Measurements from ENCODE around the gene SIGLEC12. TPM values are rescaled to one million over a fixed set of nuclear protein-coding genes. Genes with fewer than 3 reads are reported as not detected.

The SIGLEC12 gene
- total RNA-seq, 1 experiment from 2014 or later, result not detected

DNA sequence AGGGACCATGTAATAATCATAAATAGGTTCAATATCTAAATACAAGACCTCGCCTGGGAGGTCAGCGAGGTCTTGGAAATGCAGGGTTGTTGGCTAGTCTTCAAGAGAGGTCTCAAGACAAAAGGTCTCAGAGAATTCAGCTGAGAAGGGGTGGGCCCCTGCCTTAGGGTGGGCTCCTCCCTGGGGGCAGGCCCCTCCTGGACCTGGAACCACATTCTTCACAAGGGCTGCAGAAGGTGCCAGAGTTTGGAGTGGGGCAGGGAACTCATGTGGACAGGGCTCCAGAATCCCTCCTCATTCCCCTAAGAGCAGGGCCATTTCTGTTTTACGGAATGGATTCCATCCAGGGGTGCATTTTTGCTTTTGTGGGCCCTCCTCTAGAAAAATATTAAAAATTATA, 13.1 kb downstream of the SIGLEC12 start:
- H3K4me3 Mint-ChIP-seq (ENCODE audit: low read depth, unreplicated experiment), result no peak overlapping the region
- DNase-seq, result no peak
- intact Hi-C loops (cut with micrococcal nuclease; ENCODE audit: unreplicated experiment), result no loop called here
- H3K27me3 Mint-ChIP-seq (ENCODE audit: unreplicated experiment), result peaks cover 24% of the 10 kb centered on the region
- H3K27ac Mint-ChIP-seq (ENCODE audit: unreplicated experiment), result no peak overlapping the region
- CTCF ChIA-PET, result interaction anchor here (0.5 kb wide), 1 partner anchor 200 kb away, joined by 3 read pairs; no protein-coding TSS in a partner anchor
- H3K36me3 Mint-ChIP-seq (ENCODE audit: insufficient read depth, unreplicated experiment), result no peaks in the 10 kb centered on the region
- BruUV-seq (replicated peaks), result no TSS peak
- TF ChIP-seq, protein P1, sequence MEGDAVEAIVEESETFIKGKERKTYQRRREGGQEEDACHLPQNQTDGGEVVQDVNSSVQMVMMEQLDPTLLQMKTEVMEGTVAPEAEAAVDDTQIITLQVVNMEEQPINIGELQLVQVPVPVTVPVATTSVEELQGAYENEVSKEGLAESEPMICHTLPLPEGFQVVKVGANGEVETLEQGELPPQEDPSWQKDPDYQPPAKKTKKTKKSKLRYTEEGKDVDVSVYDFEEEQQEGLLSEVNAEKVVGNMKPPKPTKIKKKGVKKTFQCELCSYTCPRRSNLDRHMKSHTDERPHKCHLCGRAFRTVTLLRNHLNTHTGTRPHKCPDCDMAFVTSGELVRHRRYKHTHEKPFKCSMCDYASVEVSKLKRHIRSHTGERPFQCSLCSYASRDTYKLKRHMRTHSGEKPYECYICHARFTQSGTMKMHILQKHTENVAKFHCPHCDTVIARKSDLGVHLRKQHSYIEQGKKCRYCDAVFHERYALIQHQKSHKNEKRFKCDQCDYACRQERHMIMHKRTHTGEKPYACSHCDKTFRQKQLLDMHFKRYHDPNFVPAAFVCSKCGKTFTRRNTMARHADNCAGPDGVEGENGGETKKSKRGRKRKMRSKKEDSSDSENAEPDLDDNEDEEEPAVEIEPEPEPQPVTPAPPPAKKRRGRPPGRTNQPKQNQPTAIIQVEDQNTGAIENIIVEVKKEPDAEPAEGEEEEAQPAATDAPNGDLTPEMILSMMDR (IDR thresholded peaks at IDR 0.05; ENCODE audit: unreplicated experiment), result no peak
- no peaks in the 10 kb centered on the region for H3K4me1 Mint-ChIP-seq (ENCODE audit: low read depth, unreplicated experiment)
- peaks cover 9% of the 10 kb centered on the region for H3K9me3 Mint-ChIP-seq (ENCODE audit: low read depth, unreplicated experiment)

DNA sequence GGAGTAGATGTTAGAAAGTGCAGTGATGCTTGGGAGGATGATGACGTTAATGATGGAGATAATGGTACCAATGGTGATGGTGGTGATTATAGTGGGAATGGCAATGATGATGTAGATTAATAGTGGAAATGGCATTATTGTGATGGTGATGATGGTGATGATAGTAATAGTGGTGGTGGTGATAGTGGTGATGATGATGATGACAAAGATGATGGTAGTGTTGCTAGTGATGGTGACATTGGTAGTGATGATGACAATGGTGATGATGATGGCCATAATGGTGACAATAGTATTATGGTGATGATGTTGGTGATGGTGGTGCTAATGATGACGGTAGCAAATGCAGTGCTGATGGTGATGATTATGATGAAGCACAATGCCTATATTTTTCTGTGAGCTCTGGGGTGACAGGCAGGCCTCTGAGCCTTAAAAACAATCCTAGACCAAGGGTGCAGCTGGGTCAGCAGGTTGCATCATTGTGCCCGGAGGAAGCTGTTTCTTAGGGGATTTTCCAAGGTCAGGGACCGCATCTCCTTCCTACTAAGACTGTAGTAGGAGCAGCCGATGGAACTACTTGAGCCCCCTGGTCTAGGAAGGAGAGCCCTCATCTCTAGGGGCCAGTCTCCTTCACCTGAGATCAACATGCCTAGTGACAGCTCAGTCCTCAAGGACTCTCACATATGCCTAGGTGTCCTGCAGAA, 15.5 kb downstream of the SIGLEC12 start:
- intact Hi-C loops (cut with micrococcal nuclease; ENCODE audit: unreplicated experiment), result no loop called here
- H3K4me3 Mint-ChIP-seq (ENCODE audit: low read depth, unreplicated experiment), result no peak overlapping the region
- BruUV-seq (replicated peaks), result no TSS peak
- TF ChIP-seq, protein P1 (IDR thresholded peaks at IDR 0.05; ENCODE audit: unreplicated experiment), result no peak
- no peaks in the 10 kb centered on the region for H3K4me1 Mint-ChIP-seq (ENCODE audit: low read depth, unreplicated experiment)
- no peak for DNase-seq
- H3K36me3 Mint-ChIP-seq (ENCODE audit: insufficient read depth, unreplicated experiment), result no peaks in the 10 kb centered on the region
- H3K27ac Mint-ChIP-seq (ENCODE audit: unreplicated experiment), result no peak overlapping the region
- peaks cover 6% of the 10 kb centered on the region for H3K9me3 Mint-ChIP-seq (ENCODE audit: low read depth, unreplicated experiment)
- CTCF ChIA-PET, result interaction anchor here (0.6 kb wide), 1 partner anchor 171 kb away, joined by 4 read pairs; no protein-coding TSS in a partner anchor
- H3K27me3 Mint-ChIP-seq (ENCODE audit: unreplicated experiment), result peaks cover 13% of the 10 kb centered on the region

DNA sequence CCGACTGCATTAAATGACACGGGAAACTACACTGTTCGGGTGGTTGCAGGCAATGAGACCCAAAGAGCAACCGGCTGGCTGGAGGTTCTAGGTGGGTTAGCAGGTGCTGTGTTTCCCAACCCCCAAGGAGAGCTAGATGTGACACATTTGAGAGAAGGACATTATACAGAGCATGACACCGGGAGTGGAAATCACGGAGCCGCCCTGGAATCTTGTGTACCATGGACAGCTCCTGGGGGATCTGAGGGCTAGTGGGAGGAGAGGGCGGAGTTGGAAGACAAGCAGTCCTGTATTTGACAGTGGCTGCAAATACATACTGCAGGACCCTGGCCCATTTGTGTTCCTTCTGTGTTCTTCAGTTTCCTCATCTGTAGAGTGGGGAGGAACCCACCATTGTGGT, 21.0 kb downstream of the SIGLEC12 start:
- intact Hi-C loops (cut with micrococcal nuclease; ENCODE audit: unreplicated experiment), result no loop called here
- no TSS peak for BruUV-seq (replicated peaks)
- DNase-seq, result peak; percentile 21
- H3K27ac Mint-ChIP-seq (ENCODE audit: unreplicated experiment), result no peak overlapping the region
- H3K4me1 Mint-ChIP-seq (ENCODE audit: low read depth, unreplicated experiment), result peaks cover 12% of the 10 kb centered on the region
- no peak overlapping the region for H3K4me3 Mint-ChIP-seq (ENCODE audit: low read depth, unreplicated experiment)
- H3K9me3 Mint-ChIP-seq (ENCODE audit: low read depth, unreplicated experiment), result peaks cover 5% of the 10 kb centered on the region
- H3K27me3 Mint-ChIP-seq (ENCODE audit: unreplicated experiment), result peaks cover 27% of the 10 kb centered on the region
- CTCF ChIA-PET, result no interaction called here
- no peaks in the 10 kb centered on the region for H3K36me3 Mint-ChIP-seq (ENCODE audit: insufficient read depth, unreplicated experiment)
- TF ChIP-seq, protein P1 (IDR thresholded peaks at IDR 0.05; ENCODE audit: unreplicated experiment), result no peak

DNA sequence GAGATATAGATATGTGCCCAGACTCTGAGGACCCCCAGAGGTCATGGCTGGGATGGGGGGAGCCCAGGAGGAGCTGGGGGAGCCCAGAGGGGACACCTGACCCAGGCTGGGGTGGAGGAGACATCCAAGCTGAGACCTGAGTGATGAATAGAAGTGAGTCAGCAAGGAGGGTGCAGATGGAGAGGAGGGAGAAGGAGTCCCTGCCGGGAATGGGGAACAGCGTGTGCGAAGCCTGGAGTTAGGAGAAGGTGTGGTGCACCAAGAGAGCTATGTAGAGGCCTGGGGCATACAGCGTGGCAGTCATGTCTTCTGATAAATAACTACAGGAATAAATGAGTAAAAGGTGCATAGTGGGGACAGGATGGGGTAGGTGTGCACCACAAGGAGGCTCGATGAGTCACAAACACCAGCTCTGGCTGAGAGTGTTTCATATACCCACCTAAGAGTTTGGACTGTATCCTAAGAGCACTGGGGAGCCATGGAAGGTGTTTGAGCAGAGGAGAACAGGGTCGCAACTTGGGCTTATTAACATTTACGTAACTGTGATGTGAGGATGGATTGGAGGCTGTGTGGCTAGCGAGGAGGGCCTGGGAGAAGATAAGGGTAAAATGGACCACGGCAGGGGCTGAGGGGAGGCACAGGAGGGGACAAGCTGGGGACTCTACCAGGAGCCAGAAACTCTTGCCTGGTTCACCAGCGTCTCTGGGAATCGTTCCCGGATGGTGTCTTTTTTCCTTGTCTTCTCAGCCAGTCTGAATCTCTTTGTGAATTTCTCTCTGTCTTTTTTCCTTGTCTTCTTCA, 21.9 kb downstream of the SIGLEC12 start:
- DNase-seq, result no peak
- BruUV-seq (replicated peaks), result no TSS peak
- H3K27me3 Mint-ChIP-seq (ENCODE audit: unreplicated experiment), result peaks cover 27% of the 10 kb centered on the region
- H3K4me3 Mint-ChIP-seq (ENCODE audit: low read depth, unreplicated experiment), result no peak overlapping the region
- peaks cover 4% of the 10 kb centered on the region for H3K36me3 Mint-ChIP-seq (ENCODE audit: insufficient read depth, unreplicated experiment)
- CTCF ChIA-PET, result no interaction called here
- intact Hi-C loops (cut with micrococcal nuclease; ENCODE audit: unreplicated experiment), result loop anchor here (10.0 kb wide), 1 partner anchor 95 kb away; the partner anchor contains the start of gene ZNF175
- H3K9me3 Mint-ChIP-seq (ENCODE audit: low read depth, unreplicated experiment), result peaks cover 5% of the 10 kb centered on the region
- TF ChIP-seq, protein P1 (IDR thresholded peaks at IDR 0.05; ENCODE audit: unreplicated experiment), result no peak
- H3K27ac Mint-ChIP-seq (ENCODE audit: unreplicated experiment), result no peak overlapping the region
- H3K4me1 Mint-ChIP-seq (ENCODE audit: low read depth, unreplicated experiment), result peaks cover 21% of the 10 kb centered on the region
